Caco-2 (cell line): ENCODE data around the gene OAF. TPM values are rescaled to one million over a fixed set of nuclear protein-coding genes. Genes with fewer than 3 reads are reported as not detected.
"Not testable (repeated sequence)": the region's sequence is repeated elsewhere in the genome, so short reads cannot be mapped to it uniquely, and the experiment has no call there.

Experiments used
- BruUV-seq: library from RNA; stranded (reverse); fragments of 400-500 nt; replicated peaks from 2 replicates; lab custom pipeline; 2021; lab: Mats Ljungman, UMichigan
- CTCF ChIA-PET: fragments of 300-600 bp; sonication (Branson Sonifier 250); formaldehyde crosslinking; loops from one replicate; lab custom pipeline; 2022; ENCODE audit warnings: antibody characterized with exemption; lab: Charles Lee
- POLR2A ChIA-PET: fragments of 300-600 bp; sonication (Branson Sonifier 250); formaldehyde crosslinking; loops from one replicate; lab custom pipeline; 2022; ENCODE audit warnings: antibody characterized with exemption; lab: Charles Lee
- DNase-seq, 2 experiments: peaks; one replicate each; pipeline versions ENCODE4 v3.0.0 to v3.0.0-alpha.2; 2020 to 2022
- H3K27me3 ChIP-seq: replicated peaks from 2 replicates; pipeline ENCODE4 v1.6.0; 2011; ENCODE audit warnings: low read length; ENCODE audit not compliant: control insufficient read depth, insufficient read depth
- H3K36me3 ChIP-seq: 2 replicates; pipeline ENCODE4 v1.5.1; 2011; ENCODE audit warnings: low read length; ENCODE audit not compliant: control insufficient read depth, insufficient read depth
- H3K4me1 ChIP-seq: fragments of 250-450 bp; sonication (Bioruptor Pico); 2 replicates; pipeline ENCODE4 v1.5.1; 2020; ENCODE audit warnings: mild to moderate bottlenecking
- H3K4me3 ChIP-seq: 2 replicates; pipeline ENCODE4 v1.5.1; 2011; ENCODE audit warnings: low read depth, mild to moderate bottlenecking, control low read depth, low read length
- H3K9me3 ChIP-seq: fragments of 250-450 bp; sonication (Bioruptor Pico); 2 replicates; pipeline ENCODE4 v1.5.1; 2020; ENCODE audit warnings: mild to moderate bottlenecking, moderate library complexity
- H3K27ac Mint-ChIP-seq: one replicate; pipeline ENCODE4 v1.8.0; 2022; ENCODE audit warnings: mixed read lengths; ENCODE audit not compliant: unreplicated experiment
- H3K27me3 Mint-ChIP-seq: one replicate; pipeline ENCODE4 v1.8.0; 2022; ENCODE audit warnings: mixed read lengths; ENCODE audit not compliant: insufficient read depth, unreplicated experiment
- H3K36me3 Mint-ChIP-seq: one replicate; pipeline ENCODE4 v1.8.0; 2022; ENCODE audit warnings: mild to moderate bottlenecking, mixed read lengths; ENCODE audit not compliant: insufficient read depth, unreplicated experiment
- H3K4me1 Mint-ChIP-seq: one replicate; pipeline ENCODE4 v1.8.0; 2022; ENCODE audit warnings: low read depth, mixed read lengths; ENCODE audit not compliant: unreplicated experiment
- H3K4me3 Mint-ChIP-seq: one replicate; pipeline ENCODE4 v1.8.0; 2022; ENCODE audit warnings: mild to moderate bottlenecking, moderate library complexity, mixed read lengths; ENCODE audit not compliant: unreplicated experiment
- H3K9me3 Mint-ChIP-seq: one replicate; pipeline ENCODE4 v1.8.0; 2022; ENCODE audit warnings: mixed read lengths; ENCODE audit not compliant: unreplicated experiment
- intact Hi-C: fragments of 100-400 bp; cut with micrococcal nuclease; formaldehyde crosslinking; loops from one replicate; pipeline ENCODE4 v1.10.0; 2022; ENCODE audit not compliant: unreplicated experiment
- total RNA-seq: library from RNA; stranded (reverse); gene quantifications from 2 replicates; pipeline ENCODE4 v1.2.3, GENCODE V29; 2022
- TF ChIP-seq, protein P1 (sequence below), 2 experiments: fragments of 200-600 bp in 1 of 2; IDR thresholded peaks; 1 replicate in 1 of 2; 2 replicates in 1 of 2; pipeline versions ENCODE4 v1.5.1 to v1.8.0; 2011 to 2022; ENCODE audit warnings: antibody characterized with exemption in 1 of 2, control low read depth in 1 of 2, inconsistent platforms in 1 of 2, low read depth in 1 of 2, low read length in 1 of 2, mild to moderate bottlenecking in 1 of 2, moderate library complexity in 1 of 2; ENCODE audit not compliant: insufficient read depth in 1 of 2, severe bottlenecking in 1 of 2, unreplicated experiment in 1 of 2

Gene OAF
- total RNA-seq, 1 experiment from 2014 or later, result 31.3 TPM

GRCh38 chr11:120248551-120249278, 37.9 kb downstream of the OAF start:
- no TSS peak for BruUV-seq
- Histone ChIP-seq H3K36me3 (no peaks in the 10 kb centered on the region), H3K9me3 (no peaks in the 10 kb centered on the region), H3K27me3 (peaks cover 8% of the 10 kb centered on the region), H3K4me3 (no peak overlapping the region), H3K4me1 (no peaks in the 10 kb centered on the region)
- H3K4me3 Mint-ChIP-seq, result no peak overlapping the region
- intact Hi-C loops, result no loop called here
- H3K27ac Mint-ChIP-seq, result no peak overlapping the region
- H3K36me3 Mint-ChIP-seq, result no peaks in the 10 kb centered on the region
- no peak for DNase-seq
- peaks cover 42% of the 10 kb centered on the region for H3K27me3 Mint-ChIP-seq
- ChIA-PET CTCF (interaction anchor here (1.1 to 3.2 kb wide), 2 partner anchors 13 to 55 kb away, joined by 4 to 15 read pairs; no protein-coding TSS in a partner anchor), POLR2A (no interaction called here)
- no peaks in the 10 kb centered on the region for H3K4me1 Mint-ChIP-seq
- no peaks in the 10 kb centered on the region for H3K9me3 Mint-ChIP-seq
- TF ChIP-seq, protein P1, sequence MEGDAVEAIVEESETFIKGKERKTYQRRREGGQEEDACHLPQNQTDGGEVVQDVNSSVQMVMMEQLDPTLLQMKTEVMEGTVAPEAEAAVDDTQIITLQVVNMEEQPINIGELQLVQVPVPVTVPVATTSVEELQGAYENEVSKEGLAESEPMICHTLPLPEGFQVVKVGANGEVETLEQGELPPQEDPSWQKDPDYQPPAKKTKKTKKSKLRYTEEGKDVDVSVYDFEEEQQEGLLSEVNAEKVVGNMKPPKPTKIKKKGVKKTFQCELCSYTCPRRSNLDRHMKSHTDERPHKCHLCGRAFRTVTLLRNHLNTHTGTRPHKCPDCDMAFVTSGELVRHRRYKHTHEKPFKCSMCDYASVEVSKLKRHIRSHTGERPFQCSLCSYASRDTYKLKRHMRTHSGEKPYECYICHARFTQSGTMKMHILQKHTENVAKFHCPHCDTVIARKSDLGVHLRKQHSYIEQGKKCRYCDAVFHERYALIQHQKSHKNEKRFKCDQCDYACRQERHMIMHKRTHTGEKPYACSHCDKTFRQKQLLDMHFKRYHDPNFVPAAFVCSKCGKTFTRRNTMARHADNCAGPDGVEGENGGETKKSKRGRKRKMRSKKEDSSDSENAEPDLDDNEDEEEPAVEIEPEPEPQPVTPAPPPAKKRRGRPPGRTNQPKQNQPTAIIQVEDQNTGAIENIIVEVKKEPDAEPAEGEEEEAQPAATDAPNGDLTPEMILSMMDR (IDR thresholded peaks at IDR 0.05; ENCODE audit: insufficient read depth in 1 of 2, low read depth in 1 of 2, low read length in 1 of 2, severe bottlenecking in 1 of 2, unreplicated experiment in 1 of 2), result no peak

- DNase-seq, result no peak
- H3K27me3 Mint-ChIP-seq, result peaks cover 49% of the 10 kb centered on the region
- no peak overlapping the region for H3K27ac Mint-ChIP-seq
- Histone ChIP-seq H3K27me3 (peaks cover 8% of the 10 kb centered on the region), H3K4me3 (no peak overlapping the region), H3K36me3 (no peaks in the 10 kb centered on the region), H3K9me3 (no peaks in the 10 kb centered on the region), H3K4me1 (no peaks in the 10 kb centered on the region)
- intact Hi-C loops, result no loop called here
- TF ChIP-seq, protein P1 (IDR thresholded peaks at IDR 0.05; ENCODE audit: insufficient read depth in 1 of 2, low read depth in 1 of 2, low read length in 1 of 2, severe bottlenecking in 1 of 2, unreplicated experiment in 1 of 2), result no peak
- CTCF ChIA-PET, result interaction anchor here (1.1 to 3.2 kb wide), 2 partner anchors 13 to 54 kb away, joined by 4 to 15 read pairs; no protein-coding TSS in a partner anchor
- no peaks in the 10 kb centered on the region for H3K9me3 Mint-ChIP-seq
- H3K36me3 Mint-ChIP-seq, result no peaks in the 10 kb centered on the region
- POLR2A ChIA-PET, result no interaction called here
- no peaks in the 10 kb centered on the region for H3K4me1 Mint-ChIP-seq
- BruUV-seq, result no TSS peak
- no peak overlapping the region for H3K4me3 Mint-ChIP-seq
These were observed 38.7 kb downstream of the OAF start for GRCh38 chr11:120249279-120250262.

DNA sequence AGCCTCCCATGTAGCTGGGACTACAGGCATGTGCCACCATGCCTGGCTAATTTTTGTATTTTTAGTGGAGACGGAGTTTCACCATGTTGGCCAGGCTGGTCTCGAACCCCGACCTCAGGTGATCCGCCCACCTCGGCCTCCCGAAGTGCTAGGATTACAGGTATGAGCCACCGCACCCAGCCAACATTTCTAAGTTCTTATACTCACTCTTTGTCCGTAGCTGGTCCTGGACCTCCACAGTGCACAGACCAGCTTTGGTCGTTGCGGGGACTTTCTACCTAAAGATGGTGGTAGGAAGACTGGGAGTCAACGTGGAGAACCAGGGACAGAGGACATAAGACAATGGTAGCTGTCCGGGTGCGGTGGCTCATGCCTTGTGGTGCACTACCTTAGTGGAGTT, 42.5 kb downstream of the OAF start:
- H3K27ac Mint-ChIP-seq, H3K27me3 ChIP-seq, H3K4me1 ChIP-seq, intact Hi-C loops, CTCF ChIA-PET, H3K4me3 ChIP-seq, H3K9me3 Mint-ChIP-seq, H3K4me3 Mint-ChIP-seq, DNase-seq, BruUV-seq, POLR2A ChIA-PET, H3K9me3 ChIP-seq, H3K4me1 Mint-ChIP-seq, H3K36me3 Mint-ChIP-seq, H3K36me3 ChIP-seq: not testable (repeated sequence)
- H3K27me3 Mint-ChIP-seq, result peaks cover 46% of the 10 kb centered on the region
